ENCODE results near the gene SYNGR1. TPM values are rescaled to one million over a fixed set of nuclear protein-coding genes. Genes with fewer than 3 reads are reported as not detected.

The SYNGR1 gene, protein sequence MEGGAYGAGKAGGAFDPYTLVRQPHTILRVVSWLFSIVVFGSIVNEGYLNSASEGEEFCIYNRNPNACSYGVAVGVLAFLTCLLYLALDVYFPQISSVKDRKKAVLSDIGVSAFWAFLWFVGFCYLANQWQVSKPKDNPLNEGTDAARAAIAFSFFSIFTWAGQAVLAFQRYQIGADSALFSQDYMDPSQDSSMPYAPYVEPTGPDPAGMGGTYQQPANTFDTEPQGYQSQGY
- total RNA-seq: 1 to 10 TPM; 2.4 to 3.8 TPM

- no peaks in the 10 kb centered on the region for H3K9me3 Mint-ChIP-seq
- peaks cover 11% of the 10 kb centered on the region for H3K4me1 Mint-ChIP-seq (ENCODE audit: low read depth)
- peaks cover 10% of the 10 kb centered on the region for H3K27me3 Mint-ChIP-seq
- CTCF ChIA-PET: interaction anchor here (1.0 to 1.3 kb wide), 2 partner anchors 19 to 146 kb away, joined by 4 read pairs; no protein-coding TSS in a partner anchor
- DNase-seq (peak; percentile 15), ATAC-seq (peak; percentile 17)
- POLR2A ChIA-PET: interaction anchor here (0.9 to 2.4 kb wide), 2 partner anchors 31 to 33 kb away, joined by 3 to 18 read pairs; partner anchors contain the start of gene RPL3
- peak within 1 kb of the TSS; percentile 82 for H3K4me3 Mint-ChIP-seq
- no peak for TF ChIP-seq CTCF (IDR thresholded peaks at IDR 0.05)
- no peaks in the 10 kb centered on the region for H3K36me3 Mint-ChIP-seq (ENCODE audit: low read depth)
- H3K27ac Mint-ChIP-seq: peak within 1 kb of the TSS; percentile 76
- intact Hi-C loops (cut with micrococcal nuclease): no loop called here
Measured at GRCh38 chr22:39349967-39350726, at the start of gene SYNGR1. Gene SYNGR1 (plus strand): TSS chr22:39349991. CDS start chr22:39350011, 20 bp downstream.

GRCh38 chr22:39300186-39300830 is 49.5 kb upstream of the SYNGR1 start:
- intact Hi-C loops (cut with micrococcal nuclease): no loop called here
- Mint-ChIP-seq H3K4me1 (ENCODE audit: low read depth) (no peaks in the 10 kb centered on the region), H3K36me3 (ENCODE audit: low read depth) (no peaks in the 10 kb centered on the region), H3K4me3 (no peak overlapping the region), H3K9me3 (no peaks in the 10 kb centered on the region), H3K27ac (no peak overlapping the region), H3K27me3 (peaks cover 24% of the 10 kb centered on the region)
- no peak for DNase-seq
- ChIA-PET CTCF (interaction anchor here (1.8 kb wide), 1 partner anchor 129 kb away, joined by 11 read pairs; no protein-coding TSS in a partner anchor), POLR2A (interaction anchor here (1.0 to 9.6 kb wide), 2 partner anchors 15 to 70 kb away, joined by 4 to 101 read pairs; partner anchors contain the start of gene RPL3)
- TF ChIP-seq CTCF (IDR thresholded peaks at IDR 0.05): no peak
- ATAC-seq: no peak

DNA sequence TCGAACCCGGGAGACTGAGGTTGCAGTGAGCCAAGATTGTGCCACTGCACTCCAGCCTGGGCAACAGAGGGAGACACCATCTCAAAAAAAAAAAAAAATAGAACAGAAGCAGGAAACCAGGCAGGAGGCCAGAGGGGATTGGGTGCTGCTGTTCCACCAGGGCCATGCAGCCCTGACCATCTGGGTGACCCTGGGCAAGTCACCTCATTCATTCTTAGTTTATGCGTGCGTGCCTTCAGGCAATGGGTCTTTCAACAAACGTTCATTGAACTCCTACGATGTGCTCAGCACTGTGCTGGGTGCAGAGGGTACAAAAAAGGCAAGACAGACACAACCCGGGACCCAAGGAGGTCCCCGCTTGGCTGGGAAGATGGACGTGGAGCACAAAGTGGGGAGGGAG is 48.7 kb upstream of the SYNGR1 start:
- no peak for DNase-seq
- intact Hi-C loops (cut with micrococcal nuclease): no loop called here
- no peak for ATAC-seq
- POLR2A ChIA-PET: interaction anchor here (1.0 to 9.6 kb wide), 2 partner anchors 15 to 71 kb away, joined by 4 to 101 read pairs; partner anchors contain the start of gene RPL3
- no peak for TF ChIP-seq CTCF (IDR thresholded peaks at IDR 0.05)
- Mint-ChIP-seq H3K36me3 (ENCODE audit: low read depth) (no peaks in the 10 kb centered on the region), H3K4me1 (ENCODE audit: low read depth) (no peaks in the 10 kb centered on the region), H3K4me3 (no peak overlapping the region), H3K27me3 (peaks cover 24% of the 10 kb centered on the region), H3K27ac (no peak overlapping the region), H3K9me3 (no peaks in the 10 kb centered on the region)
- CTCF ChIA-PET: no interaction called here

- CTCF ChIA-PET: interaction anchor here (6.8 kb wide), 1 partner anchor 131 kb away, joined by 135 read pairs; no protein-coding TSS in a partner anchor
- intact Hi-C loops (cut with micrococcal nuclease): no loop called here
- no peak for ATAC-seq
- no peak for TF ChIP-seq CTCF (IDR thresholded peaks at IDR 0.05)
- Mint-ChIP-seq H3K27ac (no peak overlapping the region), H3K36me3 (ENCODE audit: low read depth) (no peaks in the 10 kb centered on the region), H3K27me3 (peaks cover 24% of the 10 kb centered on the region), H3K4me3 (no peak overlapping the region), H3K9me3 (no peaks in the 10 kb centered on the region), H3K4me1 (ENCODE audit: low read depth) (no peaks in the 10 kb centered on the region)
- POLR2A ChIA-PET: interaction anchor here (9.6 kb wide), 1 partner anchor 14 kb away, joined by 101 read pairs; the partner anchor contains the start of gene RPL3
- DNase-seq: no peak
Measured at GRCh38 chr22:39301926-39302325, 47.9 kb upstream of the SYNGR1 start.

Measured in activated CD8-positive, alpha-beta T cell treated with anti-CD3 and anti-CD28 coated beads for 36 hours (primary cell).